ENCODE data around the gene SAMD3. TPM values are rescaled to one million over a fixed set of nuclear protein-coding genes. Genes with fewer than 3 reads are reported as not detected.

Gene SAMD3
- total RNA-seq, 1 donor from 2014 or later, result 0.35 TPM

DNA sequence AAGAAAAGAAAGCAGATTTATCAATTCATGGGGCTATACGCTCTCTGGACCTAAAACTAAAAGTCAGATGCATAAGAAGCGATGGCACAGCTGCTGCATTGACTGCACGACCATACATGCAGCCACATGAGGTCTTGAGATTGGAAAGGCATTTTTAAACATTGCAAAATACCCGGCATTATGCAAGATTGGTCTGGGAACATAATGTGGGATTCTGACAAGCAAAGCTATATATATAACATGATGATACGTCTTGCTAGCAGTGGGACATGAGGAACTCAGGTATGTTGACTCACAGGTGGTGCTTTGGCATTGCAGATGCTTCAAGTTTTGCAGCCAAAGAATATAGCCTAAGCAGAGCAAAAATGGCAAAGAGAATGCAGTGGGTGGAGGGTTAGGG, 55.1 kb downstream of the SAMD3 start:
- H3K9me3 Mint-ChIP-seq (ENCODE audit: low read depth), result peaks cover 24% of the 10 kb centered on the region
- no peaks in the 10 kb centered on the region for H3K4me1 Mint-ChIP-seq (ENCODE audit: low read depth)
- TF ChIP-seq, protein P1, sequence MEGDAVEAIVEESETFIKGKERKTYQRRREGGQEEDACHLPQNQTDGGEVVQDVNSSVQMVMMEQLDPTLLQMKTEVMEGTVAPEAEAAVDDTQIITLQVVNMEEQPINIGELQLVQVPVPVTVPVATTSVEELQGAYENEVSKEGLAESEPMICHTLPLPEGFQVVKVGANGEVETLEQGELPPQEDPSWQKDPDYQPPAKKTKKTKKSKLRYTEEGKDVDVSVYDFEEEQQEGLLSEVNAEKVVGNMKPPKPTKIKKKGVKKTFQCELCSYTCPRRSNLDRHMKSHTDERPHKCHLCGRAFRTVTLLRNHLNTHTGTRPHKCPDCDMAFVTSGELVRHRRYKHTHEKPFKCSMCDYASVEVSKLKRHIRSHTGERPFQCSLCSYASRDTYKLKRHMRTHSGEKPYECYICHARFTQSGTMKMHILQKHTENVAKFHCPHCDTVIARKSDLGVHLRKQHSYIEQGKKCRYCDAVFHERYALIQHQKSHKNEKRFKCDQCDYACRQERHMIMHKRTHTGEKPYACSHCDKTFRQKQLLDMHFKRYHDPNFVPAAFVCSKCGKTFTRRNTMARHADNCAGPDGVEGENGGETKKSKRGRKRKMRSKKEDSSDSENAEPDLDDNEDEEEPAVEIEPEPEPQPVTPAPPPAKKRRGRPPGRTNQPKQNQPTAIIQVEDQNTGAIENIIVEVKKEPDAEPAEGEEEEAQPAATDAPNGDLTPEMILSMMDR (IDR thresholded peaks at IDR 0.05), result no peak
- H3K27me3 Mint-ChIP-seq (ENCODE audit: low read depth), result peaks cover 8% of the 10 kb centered on the region
- no peak overlapping the region for H3K27ac Mint-ChIP-seq (ENCODE audit: unreplicated experiment)
- no peak overlapping the region for H3K4me3 Mint-ChIP-seq (ENCODE audit: unreplicated experiment)
- H3K36me3 Mint-ChIP-seq (ENCODE audit: low read depth), result peaks cover 11% of the 10 kb centered on the region
- DNase-seq (ENCODE audit: low spot score), result no peak

DNA sequence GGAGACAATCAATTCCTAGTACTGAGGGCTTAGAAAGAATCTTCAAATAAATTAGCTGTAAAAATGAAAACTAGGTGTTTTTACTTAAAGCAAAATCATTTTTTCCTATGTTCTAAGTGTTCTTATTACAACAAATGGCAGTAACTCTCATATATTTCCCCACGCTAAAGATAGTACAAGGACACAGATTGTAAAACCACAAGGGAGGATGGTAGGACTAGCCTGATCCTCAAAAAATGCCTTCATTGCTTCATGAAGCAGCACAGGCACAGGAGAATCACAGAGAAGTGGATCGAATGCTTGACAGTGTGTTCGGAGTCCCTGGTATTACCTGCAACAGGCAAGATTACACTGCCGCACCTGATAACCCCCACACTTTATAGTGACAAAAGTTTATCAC, 58.5 kb downstream of the SAMD3 start:
- Mint-ChIP-seq H3K4me1 (ENCODE audit: low read depth) (no peaks in the 10 kb centered on the region), H3K4me3 (ENCODE audit: unreplicated experiment) (no peak overlapping the region), H3K36me3 (ENCODE audit: low read depth) (peaks cover 2% of the 10 kb centered on the region), H3K27ac (ENCODE audit: unreplicated experiment) (no peak overlapping the region), H3K9me3 (ENCODE audit: low read depth) (peaks cover 10% of the 10 kb centered on the region), H3K27me3 (ENCODE audit: low read depth) (peaks cover 9% of the 10 kb centered on the region)
- TF ChIP-seq, protein P1 (IDR thresholded peaks at IDR 0.05), result no peak
- DNase-seq (ENCODE audit: low spot score), result no peak

DNA sequence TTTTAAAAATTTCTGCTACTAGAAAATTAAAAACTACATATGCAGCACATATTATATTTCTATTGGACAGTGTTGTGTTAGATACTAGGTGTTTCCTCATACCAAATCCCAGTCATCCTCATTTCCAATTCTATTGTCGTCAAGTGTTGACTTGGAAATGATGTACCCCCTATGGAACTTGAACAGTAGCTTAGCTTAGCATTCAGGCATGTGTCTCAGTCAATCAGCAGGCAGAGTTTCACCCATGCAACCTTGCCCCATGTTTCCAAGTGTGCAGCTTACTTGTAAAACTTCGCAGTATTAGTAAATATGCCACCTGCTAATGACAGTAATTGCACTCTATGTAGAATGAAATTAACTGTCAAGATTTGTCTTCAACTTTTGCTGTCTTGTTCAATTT, 59.5 kb downstream of the SAMD3 start:
- Mint-ChIP-seq H3K9me3 (ENCODE audit: low read depth) (peaks cover 12% of the 10 kb centered on the region), H3K36me3 (ENCODE audit: low read depth) (peaks cover 2% of the 10 kb centered on the region), H3K4me1 (ENCODE audit: low read depth) (no peaks in the 10 kb centered on the region), H3K27ac (ENCODE audit: unreplicated experiment) (no peak overlapping the region), H3K4me3 (ENCODE audit: unreplicated experiment) (no peak overlapping the region), H3K27me3 (ENCODE audit: low read depth) (peaks cover 9% of the 10 kb centered on the region)
- TF ChIP-seq, protein P1 (IDR thresholded peaks at IDR 0.05), result no peak
- no peak for DNase-seq (ENCODE audit: low spot score)

DNA sequence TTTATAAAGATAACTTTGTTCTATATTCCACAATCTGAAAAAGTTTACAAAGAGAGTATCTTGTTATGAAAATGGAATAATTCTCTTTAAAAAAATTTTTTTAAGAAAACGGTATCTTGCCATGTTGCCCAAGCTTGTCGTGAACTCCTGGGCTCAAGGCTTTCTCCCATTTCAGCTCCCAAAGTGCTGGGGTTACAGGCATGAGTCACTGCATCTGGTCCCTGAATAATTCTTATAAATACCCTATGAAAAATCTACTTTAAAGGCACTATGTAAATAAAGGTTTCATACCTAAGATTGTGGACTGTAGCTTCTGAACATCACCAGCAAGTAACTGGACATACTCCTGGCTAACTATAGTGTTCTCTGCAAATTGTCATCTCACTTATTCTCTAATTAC, 60.3 kb downstream of the SAMD3 start:
- DNase-seq (ENCODE audit: low spot score), result no peak
- H3K4me1 Mint-ChIP-seq (ENCODE audit: low read depth), result no peaks in the 10 kb centered on the region
- H3K9me3 Mint-ChIP-seq (ENCODE audit: low read depth), result peaks cover 16% of the 10 kb centered on the region
- H3K4me3 Mint-ChIP-seq (ENCODE audit: unreplicated experiment), result no peak overlapping the region
- peaks cover 9% of the 10 kb centered on the region for H3K27me3 Mint-ChIP-seq (ENCODE audit: low read depth)
- TF ChIP-seq, protein P1 (IDR thresholded peaks at IDR 0.05), result no peak
- peaks cover 2% of the 10 kb centered on the region for H3K36me3 Mint-ChIP-seq (ENCODE audit: low read depth)
- H3K27ac Mint-ChIP-seq (ENCODE audit: unreplicated experiment), result no peak overlapping the region

DNA sequence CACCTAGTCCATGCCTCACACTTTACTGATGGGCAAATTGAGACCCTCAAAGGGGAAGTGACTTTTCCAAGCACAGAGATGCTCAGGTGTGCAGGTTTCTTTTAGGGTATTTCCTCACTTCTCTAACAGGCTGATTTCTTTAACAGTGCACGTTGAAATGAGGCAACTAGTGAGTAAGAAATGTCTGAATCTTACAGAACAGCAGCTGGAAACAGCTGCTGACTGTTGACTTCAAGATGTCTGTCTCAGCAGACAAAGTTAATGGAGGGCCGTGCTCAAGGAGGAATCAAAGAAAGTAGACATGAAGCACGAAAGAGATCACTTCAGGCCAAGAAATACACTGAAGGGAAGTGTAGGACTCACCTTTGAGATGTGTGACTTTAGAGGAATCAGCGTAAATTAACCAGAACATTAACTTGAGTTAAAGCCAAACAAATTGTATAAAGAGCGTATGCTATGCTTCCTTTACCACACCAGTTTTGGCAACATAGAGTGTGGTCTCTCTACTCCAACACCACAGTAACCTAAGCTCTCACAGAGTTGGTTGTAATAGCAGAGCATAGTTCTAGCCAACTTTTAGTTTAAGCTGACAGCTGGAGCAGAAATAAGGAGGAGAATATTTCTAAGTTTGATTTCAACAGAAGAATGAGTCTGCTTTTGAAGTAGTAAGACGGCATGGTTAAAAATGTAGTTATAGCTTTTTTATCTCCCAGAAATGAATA, 60.9 kb downstream of the SAMD3 start:
- Mint-ChIP-seq H3K4me1 (ENCODE audit: low read depth) (no peaks in the 10 kb centered on the region), H3K27ac (ENCODE audit: unreplicated experiment) (no peak overlapping the region), H3K9me3 (ENCODE audit: low read depth) (peaks cover 16% of the 10 kb centered on the region), H3K27me3 (ENCODE audit: low read depth) (peaks cover 9% of the 10 kb centered on the region), H3K4me3 (ENCODE audit: unreplicated experiment) (no peak overlapping the region), H3K36me3 (ENCODE audit: low read depth) (peaks cover 2% of the 10 kb centered on the region)
- no peak for DNase-seq (ENCODE audit: low spot score)
- TF ChIP-seq, protein P1 (IDR thresholded peaks at IDR 0.05), result no peak
